Neural cell (in vitro differentiated cells): ENCODE results near the gene CDSN. TPM values are rescaled to one million over a fixed set of nuclear protein-coding genes. Genes with fewer than 3 reads are reported as not detected.

Source experiments
- H2AFZ ChIP-seq: fragments of 200-600, 300-800 bp; sonication (generic), shearing (Covaris generic); 2 replicates; pipeline ENCODE4 v1.6.0; 2014; ENCODE audit warnings: low read depth, mild to moderate bottlenecking, antibody characterized with exemption, low read length, moderate library complexity
- H3F3A ChIP-seq: fragments of 200-600 bp; shearing (Covaris generic); 2 replicates; pipeline ENCODE4 v1.6.1; 2016; ENCODE audit warnings: mild to moderate bottlenecking, moderate library complexity, mixed read lengths, antibody characterized with exemption, low read length; ENCODE audit not compliant: insufficient read depth, poor library complexity, severe bottlenecking
- H3K27ac ChIP-seq: fragments of 200-600, 300-800 bp; sonication (generic), shearing (Covaris generic); 2 replicates; pipeline ENCODE4 v1.5.1; 2014; ENCODE audit warnings: mild to moderate bottlenecking, low read length, moderate library complexity
- H3K27me3 ChIP-seq: fragments of 300-800, 200-600 bp; sonication (generic), shearing (Covaris generic); 2 replicates; pipeline ENCODE4 v1.6.0; 2014; ENCODE audit warnings: mild to moderate bottlenecking, low read depth, low read length, moderate library complexity; ENCODE audit not compliant: insufficient read depth
- H3K36me3 ChIP-seq: fragments of 300-800, 200-600 bp; sonication (generic), shearing (Covaris generic); 2 replicates; pipeline ENCODE4 v1.5.1; 2014; ENCODE audit warnings: mild to moderate bottlenecking, antibody characterized with exemption, low read length, moderate library complexity; ENCODE audit not compliant: insufficient read depth
- H3K4me2 ChIP-seq: fragments of 300-800, 200-600 bp; sonication (generic), shearing (Covaris generic); 2 replicates; pipeline ENCODE4 v1.6.0; 2014; ENCODE audit warnings: mild to moderate bottlenecking, low read length
- H3K4me3 ChIP-seq: fragments of 300-800, 200-600 bp; sonication (generic), shearing (Covaris generic); 2 replicates; pipeline ENCODE4 v1.5.1; 2014; ENCODE audit warnings: mild to moderate bottlenecking, low read length, moderate library complexity
- H3K79me2 ChIP-seq: fragments of 200-600 bp; shearing (Covaris generic); replicated peaks from 2 replicates; pipeline ENCODE4 v1.6.0; 2014; ENCODE audit warnings: mild to moderate bottlenecking, low read length, moderate library complexity; ENCODE audit not compliant: insufficient read depth
- H3K9ac ChIP-seq: fragments of 300-800, 200-600 bp; sonication (generic), shearing (Covaris generic); 2 replicates; pipeline ENCODE4 v1.6.1; 2016; ENCODE audit warnings: mild to moderate bottlenecking, low read length, mixed read lengths
- H3K9me2 ChIP-seq: fragments of 200-600 bp; shearing (Covaris generic); 2 replicates; pipeline ENCODE4 v1.6.1; 2016; ENCODE audit warnings: mild to moderate bottlenecking, low read length, mixed read lengths; ENCODE audit not compliant: insufficient read depth
- H3K9me3 ChIP-seq: fragments of 200-600, 300-800 bp; sonication (generic), shearing (Covaris generic); 2 replicates; pipeline ENCODE4 v1.6.1; 2016; ENCODE audit warnings: mild to moderate bottlenecking, mixed run types, low read length, moderate library complexity, mixed read lengths
- H4K20me1 ChIP-seq: fragments of 200-600 bp; shearing (Covaris generic); 2 replicates; pipeline ENCODE4 v1.6.1; 2016; ENCODE audit warnings: mild to moderate bottlenecking, mixed run types; ENCODE audit not compliant: insufficient read depth
- CTCF ChIP-seq: fragments of 450-650 bp; IDR thresholded peaks from 2 replicates; pipeline ENCODE4 v1.5.1; 2014; ENCODE audit warnings: antibody characterized with exemption, mild to moderate bottlenecking, moderate library complexity; ENCODE audit not compliant: poor library complexity, severe bottlenecking
- EP300 ChIP-seq: fragments of 450-650 bp; conservative IDR thresholded peaks from 2 replicates; pipeline ENCODE4 v1.6.1; 2014; ENCODE audit warnings: antibody characterized with exemption, mild to moderate bottlenecking, moderate library complexity; ENCODE audit not compliant: poor library complexity, severe bottlenecking
- EZH2 ChIP-seq: fragments of 200-600, 300-800 bp; shearing (Covaris generic), sonication (generic); IDR thresholded peaks from 2 replicates; pipeline ENCODE4 v1.6.1; 2014; ENCODE audit warnings: antibody characterized with exemption, low read length, borderline replicate concordance, mild to moderate bottlenecking; ENCODE audit not compliant: insufficient read depth, poor library complexity, severe bottlenecking
- MXI1 ChIP-seq: fragments of 450-650 bp; conservative IDR thresholded peaks from 2 replicates; pipeline ENCODE4 v1.6.1; 2014; ENCODE audit warnings: antibody characterized with exemption, mild to moderate bottlenecking; ENCODE audit not compliant: poor library complexity, severe bottlenecking
- POLR2AphosphoS5 ChIP-seq: IDR thresholded peaks from 2 replicates; pipeline ENCODE4 v1.6.1; 2012
- RAD21 ChIP-seq: fragments of 450-650 bp; conservative IDR thresholded peaks from 2 replicates; pipeline ENCODE4 v1.6.1; 2014; ENCODE audit warnings: antibody characterized with exemption, mild to moderate bottlenecking, moderate library complexity
- SMC3 ChIP-seq: fragments of 450-650 bp; conservative IDR thresholded peaks from 2 replicates; pipeline ENCODE4 v1.6.1; 2014; ENCODE audit warnings: antibody characterized with exemption, mild to moderate bottlenecking, moderate library complexity; ENCODE audit not compliant: poor library complexity
- TAF1 ChIP-seq: IDR thresholded peaks from 2 replicates; pipeline ENCODE4 v1.6.1; 2012; ENCODE audit warnings: low read depth
- polyA plus RNA-seq: library from polyadenylated mRNA; depleted of rRNA; stranded (reverse); fragments of >200 nt; gene quantifications from 2 replicates; pipeline ENCODE4 v1.2.3, GENCODE V29; 2014
- small RNA-seq, 3 experiments: library from RNA; depleted of rRNA; stranded (forward); fragments of <200 nt; gene quantifications; one replicate each; pipeline ENCODE3, GENCODE V24; 2012
- TF ChIP-seq, protein P1 (sequence below): IDR thresholded peaks from 2 replicates; pipeline ENCODE4 v1.6.1; 2012; ENCODE audit warnings: borderline replicate concordance

CDSN gene
- polyA plus RNA-seq, 1 donor from 2014 or later: not detected

GRCh38 chr6:31065556-31065955 is 54.7 kb downstream of the CDSN start:
- no peak for TF ChIP-seq CTCF
- TF ChIP-seq MXI1: no peak
- no peak for TF ChIP-seq TAF1
- TF ChIP-seq RAD21: no peak
- no peak for TF ChIP-seq EZH2
- TF ChIP-seq, protein P1, sequence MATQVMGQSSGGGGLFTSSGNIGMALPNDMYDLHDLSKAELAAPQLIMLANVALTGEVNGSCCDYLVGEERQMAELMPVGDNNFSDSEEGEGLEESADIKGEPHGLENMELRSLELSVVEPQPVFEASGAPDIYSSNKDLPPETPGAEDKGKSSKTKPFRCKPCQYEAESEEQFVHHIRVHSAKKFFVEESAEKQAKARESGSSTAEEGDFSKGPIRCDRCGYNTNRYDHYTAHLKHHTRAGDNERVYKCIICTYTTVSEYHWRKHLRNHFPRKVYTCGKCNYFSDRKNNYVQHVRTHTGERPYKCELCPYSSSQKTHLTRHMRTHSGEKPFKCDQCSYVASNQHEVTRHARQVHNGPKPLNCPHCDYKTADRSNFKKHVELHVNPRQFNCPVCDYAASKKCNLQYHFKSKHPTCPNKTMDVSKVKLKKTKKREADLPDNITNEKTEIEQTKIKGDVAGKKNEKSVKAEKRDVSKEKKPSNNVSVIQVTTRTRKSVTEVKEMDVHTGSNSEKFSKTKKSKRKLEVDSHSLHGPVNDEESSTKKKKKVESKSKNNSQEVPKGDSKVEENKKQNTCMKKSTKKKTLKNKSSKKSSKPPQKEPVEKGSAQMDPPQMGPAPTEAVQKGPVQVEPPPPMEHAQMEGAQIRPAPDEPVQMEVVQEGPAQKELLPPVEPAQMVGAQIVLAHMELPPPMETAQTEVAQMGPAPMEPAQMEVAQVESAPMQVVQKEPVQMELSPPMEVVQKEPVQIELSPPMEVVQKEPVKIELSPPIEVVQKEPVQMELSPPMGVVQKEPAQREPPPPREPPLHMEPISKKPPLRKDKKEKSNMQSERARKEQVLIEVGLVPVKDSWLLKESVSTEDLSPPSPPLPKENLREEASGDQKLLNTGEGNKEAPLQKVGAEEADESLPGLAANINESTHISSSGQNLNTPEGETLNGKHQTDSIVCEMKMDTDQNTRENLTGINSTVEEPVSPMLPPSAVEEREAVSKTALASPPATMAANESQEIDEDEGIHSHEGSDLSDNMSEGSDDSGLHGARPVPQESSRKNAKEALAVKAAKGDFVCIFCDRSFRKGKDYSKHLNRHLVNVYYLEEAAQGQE: no peak
- no peak for TF ChIP-seq EP300
- no peak for TF ChIP-seq SMC3
- TF ChIP-seq POLR2AphosphoS5: no peak
- H3K9me2 ChIP-seq: no peaks in the 10 kb centered on the region
- H3K27me3 ChIP-seq: no peaks in the 10 kb centered on the region
- no peaks in the 10 kb centered on the region for H3F3A ChIP-seq
- no peak overlapping the region for H3K4me3 ChIP-seq
- H4K20me1 ChIP-seq: no peaks in the 10 kb centered on the region
- no peaks in the 10 kb centered on the region for H3K9me3 ChIP-seq
- no peak overlapping the region for H3K27ac ChIP-seq
- H3K36me3 ChIP-seq: no peaks in the 10 kb centered on the region
- H2AFZ ChIP-seq: no peak overlapping the region
- no peak overlapping the region for H3K9ac ChIP-seq
- no peaks in the 10 kb centered on the region for H3K79me2 ChIP-seq
- H3K4me2 ChIP-seq: no peak overlapping the region

Small RNA genes lying within 50 kb of the gene (small RNA-seq; reads per million reads assigned to genes)
- gene POLR2LP1 (0 reads per million in 3 experiments), gene RNU6-1133P (0 to 0.16 (median 0.03) reads per million in 3 experiments)

Other genes with a start within 250 kb of the CDSN start
- 196 and 250 TPM in 2 replicates for gene DDR1, start 235.9 kb downstream of the CDSN start, polyA plus RNA-seq
- gene GTF2H4, start 212.2 kb downstream of the CDSN start, polyA plus RNA-seq: 87.7 and 101 TPM in 2 replicates
- gene VARS2, start 206.2 kb downstream of the CDSN start, polyA plus RNA-seq: 93.4 and 125 TPM in 2 replicates
- not detected in 2 replicates for gene SFTA2, start 188.3 kb downstream of the CDSN start, polyA plus RNA-seq
- gene MUCL3, start 179.5 kb downstream of the CDSN start, polyA plus RNA-seq: not detected in 2 replicates
- gene MUC21, start 136.7 kb downstream of the CDSN start, polyA plus RNA-seq: not detected in 2 replicates
- not detected in 2 replicates for gene MUC22, start 110.0 kb downstream of the CDSN start, polyA plus RNA-seq
- not detected in 2 replicates for gene C6orf15, start 7.9 kb downstream of the CDSN start, polyA plus RNA-seq
- gene PSORS1C1, start 5.6 kb downstream of the CDSN start, polyA plus RNA-seq: not detected in 2 replicates
- gene PSORS1C2, start 18.6 kb upstream of the CDSN start, polyA plus RNA-seq: not detected in 2 replicates
- gene CCHCR1, start 37.4 kb upstream of the CDSN start, polyA plus RNA-seq: 19.5 and 19.7 TPM in 2 replicates
- 2.5 and 3.6 TPM in 2 replicates for gene TCF19, start 38.1 kb upstream of the CDSN start, polyA plus RNA-seq
- not detected in 2 replicates for gene POU5F1, start 50.2 kb upstream of the CDSN start, polyA plus RNA-seq
- gene HLA-C, start 151.6 kb upstream of the CDSN start, polyA plus RNA-seq: 18.0 and 33.6 TPM in 2 replicates
- 9.4 and 9.8 TPM in 2 replicates for gene HLA-B, start 236.7 kb upstream of the CDSN start, polyA plus RNA-seq